HG02973 (cell line): ENCODE measurements around the gene GOLGA6L10.
"Not testable (repeated sequence)": the region's sequence is repeated elsewhere in the genome, so short reads cannot be mapped to it uniquely, and the experiment has no call there.

ENCODE experiments used
- ATAC-seq: cut with Tn5 transposase; IDR thresholded peaks from one replicate; pipeline ENCODE4 v1.9.1; 2021; ENCODE audit warnings: moderate library complexity; ENCODE audit not compliant: unreplicated experiment

GOLGA6L10 gene

GRCh38 chr15:82349375-82349774 lies at the start of gene GOLGA6L10:
Gene GOLGA6L10, minus strand, starts transcription at chr15:82349475. Its CDS starts 100 bp downstream, at chr15:82349375.
- not testable (repeated sequence) for ATAC-seq

GRCh38 chr15:82398785-82399184 lies 49.5 kb upstream of the GOLGA6L10 start:
- ATAC-seq = no peak

DNA sequence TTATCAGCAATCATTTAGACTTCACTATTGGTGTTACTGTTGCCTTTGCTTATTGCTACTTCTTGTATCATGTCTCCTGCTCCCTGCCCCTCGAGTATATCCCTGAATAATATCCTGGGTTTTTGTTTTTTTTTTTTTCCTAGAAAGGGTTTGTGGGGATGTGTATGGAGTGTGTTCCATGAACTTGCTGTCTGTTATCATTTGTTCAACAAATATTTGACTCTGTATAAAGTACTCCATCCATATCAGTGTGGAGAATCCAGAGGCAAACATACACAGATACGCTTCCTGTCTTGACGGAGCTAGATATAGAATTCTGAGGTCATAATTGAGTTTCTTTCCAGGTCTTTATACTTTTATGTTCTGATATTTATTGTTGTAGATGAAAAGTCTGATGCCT lies 48.5 kb upstream of the GOLGA6L10 start:
- no peak for ATAC-seq

GRCh38 chr15:82395788-82396187 lies 46.5 kb upstream of the GOLGA6L10 start:
- ATAC-seq = not testable (repeated sequence)

- no peak for ATAC-seq
These were observed 44.4 kb upstream of the GOLGA6L10 start for GRCh38 chr15:82393671-82394070.

DNA sequence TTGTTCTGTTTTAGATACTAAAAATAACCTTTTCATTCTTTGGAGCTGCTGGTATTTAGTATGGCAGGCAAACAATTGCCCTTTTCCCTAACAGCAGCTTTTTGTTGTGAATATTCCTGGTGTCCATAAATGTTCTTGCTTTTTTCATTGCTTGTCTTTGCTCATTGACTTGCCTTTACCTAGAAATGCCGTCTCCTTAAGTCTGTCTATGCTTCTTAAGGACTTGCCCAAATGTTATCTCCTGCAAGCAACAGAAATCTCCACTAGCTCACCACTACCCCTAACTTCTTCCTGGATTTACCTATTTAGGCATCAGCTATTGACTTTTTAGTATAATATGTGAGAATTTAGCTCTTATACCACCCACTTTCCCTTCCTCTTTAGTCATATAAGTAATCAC lies 42.8 kb upstream of the GOLGA6L10 start:
- not testable (repeated sequence) for ATAC-seq

DNA sequence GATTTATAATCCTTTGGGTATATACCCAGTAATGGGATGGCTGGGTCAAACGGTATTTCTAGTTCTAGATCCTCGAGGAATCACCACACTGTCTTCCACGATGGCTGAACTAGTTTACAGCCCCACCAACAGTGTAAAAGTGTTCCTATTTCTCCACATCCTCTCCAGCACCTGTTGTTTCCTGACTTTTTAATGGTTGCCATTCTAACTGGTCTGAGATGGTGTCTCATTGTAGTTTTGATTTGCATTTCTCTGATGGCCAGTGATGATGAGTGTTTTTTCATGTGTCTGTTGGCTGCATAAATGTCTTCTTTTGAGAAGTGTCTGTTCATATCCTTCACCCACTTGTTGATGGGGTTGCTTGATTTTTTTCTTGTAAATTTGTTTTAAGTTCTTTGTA lies 40.9 kb upstream of the GOLGA6L10 start:
- not testable (repeated sequence) for ATAC-seq

DNA sequence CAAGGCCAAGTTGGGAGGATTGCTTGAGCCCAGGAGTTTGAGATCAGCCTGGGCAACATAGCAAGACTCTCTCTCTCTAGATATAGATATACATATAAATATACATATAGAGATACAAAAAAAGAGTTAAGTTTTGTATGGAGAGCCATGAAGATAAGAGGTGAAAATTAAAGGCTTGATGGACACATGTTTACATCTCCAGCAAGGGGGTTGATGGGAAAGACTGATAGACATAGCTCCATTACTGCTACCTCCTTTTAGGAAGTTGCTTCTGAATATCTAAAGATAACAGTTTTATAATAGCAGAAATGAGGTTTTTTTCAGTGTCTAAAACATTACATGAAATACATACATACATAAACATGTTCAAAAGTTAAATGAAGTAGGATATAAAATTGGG lies 37.9 kb upstream of the GOLGA6L10 start:
- ATAC-seq = not testable (repeated sequence)

DNA sequence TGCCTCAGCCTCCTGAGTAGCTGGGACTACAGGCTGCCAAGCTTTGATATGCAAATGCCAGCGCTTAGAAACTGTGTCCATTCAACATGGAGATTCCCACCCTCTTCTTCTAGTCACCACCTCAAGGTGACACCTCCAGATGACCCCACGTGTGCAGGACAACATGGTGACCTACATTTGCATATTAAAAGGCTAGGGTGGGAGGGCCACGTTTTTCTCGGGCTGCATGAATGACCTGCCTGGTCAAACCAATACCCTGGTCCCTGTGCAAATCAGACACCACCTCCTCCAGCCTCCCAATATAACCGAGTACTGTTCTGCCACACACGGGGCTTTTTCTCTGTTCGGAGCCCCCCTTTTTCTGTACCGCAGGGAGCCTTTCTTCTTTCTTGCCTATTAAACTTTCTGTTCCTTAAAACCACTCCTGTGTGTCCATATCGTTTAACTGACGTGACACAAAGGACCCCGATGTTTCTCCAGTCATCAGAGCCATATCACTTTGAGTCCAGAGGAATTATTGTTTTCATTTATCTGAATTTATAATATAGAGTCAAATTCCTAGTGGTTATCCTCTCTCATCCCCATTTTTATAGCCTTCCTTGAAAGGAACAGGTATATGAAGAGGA lies 32.2 kb upstream of the GOLGA6L10 start:
- ATAC-seq = not testable (repeated sequence)

- ATAC-seq = not testable (repeated sequence)
These were observed 30.3 kb upstream of the GOLGA6L10 start for GRCh38 chr15:82379552-82379951.

DNA sequence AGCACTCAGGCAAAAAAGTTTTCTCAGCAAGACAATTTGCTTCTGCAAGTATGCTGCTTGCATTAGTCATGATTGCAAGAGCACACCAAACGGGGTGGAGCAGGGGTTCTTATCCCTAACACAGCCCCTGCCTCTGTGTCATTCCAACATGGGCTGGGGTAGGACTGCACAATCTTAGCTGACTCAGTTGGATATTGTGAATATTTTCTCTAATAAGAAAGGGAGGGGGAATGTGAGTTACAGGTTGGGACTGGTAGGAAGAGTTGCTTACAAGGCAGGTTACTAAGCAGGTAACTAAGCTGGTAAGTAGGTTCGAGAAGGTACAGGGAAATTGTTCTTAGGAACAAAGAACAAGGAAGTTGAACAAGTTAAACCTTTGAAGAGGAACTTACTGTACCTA lies 24.4 kb upstream of the GOLGA6L10 start:
- ATAC-seq = not testable (repeated sequence)

GRCh38 chr15:82371656-82372055 lies 22.4 kb upstream of the GOLGA6L10 start:
- ATAC-seq = no peak

DNA sequence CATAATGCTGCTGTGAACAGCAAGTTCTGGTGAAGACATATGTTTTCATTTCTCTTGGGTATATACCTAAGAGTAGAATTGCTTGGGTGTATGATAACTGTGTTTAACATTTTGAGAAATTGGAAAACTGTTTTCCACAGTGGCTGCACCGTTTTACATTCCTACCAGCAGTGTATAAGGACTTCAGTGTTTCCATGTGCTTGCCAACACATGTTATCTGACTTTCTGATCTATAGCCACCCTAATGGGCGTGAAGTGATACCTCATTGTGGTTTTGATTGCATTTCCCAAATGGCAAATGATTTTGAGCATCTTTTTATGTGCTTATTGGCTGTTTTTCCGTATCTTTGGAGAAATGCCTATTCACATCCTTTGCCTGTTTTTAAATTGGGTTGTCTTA lies 18.5 kb upstream of the GOLGA6L10 start:
- not testable (repeated sequence) for ATAC-seq

DNA sequence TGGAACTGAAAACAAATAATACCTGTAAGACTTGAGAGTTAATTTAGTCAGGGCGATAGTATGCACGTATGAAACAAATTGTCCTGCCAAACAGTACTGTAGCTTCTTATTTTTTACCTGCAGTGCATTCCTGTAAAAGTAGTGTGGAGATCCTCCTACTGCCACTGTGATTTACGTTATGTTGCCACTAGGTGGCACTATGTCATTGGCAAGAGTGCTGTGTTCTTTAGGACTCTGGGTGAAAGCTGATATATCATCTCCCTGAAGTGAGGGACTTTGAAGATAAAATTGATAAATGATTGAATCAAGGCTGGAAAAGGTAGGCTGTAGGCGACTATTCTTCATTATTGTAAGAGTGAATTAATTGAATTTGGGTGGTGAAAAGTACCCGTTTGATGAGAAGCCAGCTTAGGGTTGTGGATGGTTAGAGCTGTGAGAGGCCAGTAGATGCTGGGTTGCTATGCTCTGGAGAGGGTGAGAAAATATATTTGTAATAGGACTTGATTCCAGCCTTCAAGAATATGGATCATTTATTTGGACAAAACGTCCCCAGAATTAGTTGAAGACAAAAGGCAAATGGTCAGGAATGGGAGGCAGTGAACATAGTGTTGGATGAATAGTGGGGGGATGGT lies 16.5 kb upstream of the GOLGA6L10 start:
- ATAC-seq = peak; percentile 85

DNA sequence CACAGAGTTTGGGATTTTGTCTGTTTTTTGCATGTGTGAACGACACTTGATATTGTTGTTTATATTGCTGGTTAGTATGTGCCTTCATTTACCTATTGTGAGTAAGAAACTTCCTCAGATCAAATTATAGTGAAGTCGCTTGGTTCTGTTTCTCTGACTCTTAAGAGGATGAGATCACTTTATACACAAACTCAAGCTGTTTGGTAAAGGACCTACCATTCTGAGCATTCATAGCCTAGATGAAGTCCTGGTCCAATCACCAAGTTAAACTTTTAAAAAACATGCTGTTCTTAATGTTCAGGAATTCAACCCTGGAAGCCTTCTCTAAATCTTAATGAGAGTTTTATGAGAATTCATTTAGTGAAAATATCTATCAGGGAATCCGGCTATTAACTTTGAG lies 15.3 kb upstream of the GOLGA6L10 start:
- ATAC-seq = not testable (repeated sequence)

DNA sequence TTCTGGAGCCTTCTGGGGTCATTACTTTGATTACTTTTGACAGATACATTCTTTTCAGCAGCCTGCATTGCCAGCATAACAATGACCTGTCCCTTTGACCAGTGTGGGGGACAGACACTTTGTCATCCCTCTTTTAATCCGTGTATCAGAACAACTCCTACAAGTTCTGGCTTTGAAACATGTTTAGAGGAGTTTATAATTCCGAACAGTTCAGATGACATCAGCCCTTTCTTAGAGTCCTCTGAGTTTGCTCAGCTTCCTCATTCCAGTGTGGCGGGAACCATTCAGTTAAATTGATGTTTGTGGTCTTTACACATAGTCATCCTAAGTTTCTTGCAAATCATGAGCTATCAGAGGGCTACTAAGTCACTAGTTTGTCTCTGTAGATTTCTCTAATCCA lies 13.5 kb upstream of the GOLGA6L10 start:
- not testable (repeated sequence) for ATAC-seq

DNA sequence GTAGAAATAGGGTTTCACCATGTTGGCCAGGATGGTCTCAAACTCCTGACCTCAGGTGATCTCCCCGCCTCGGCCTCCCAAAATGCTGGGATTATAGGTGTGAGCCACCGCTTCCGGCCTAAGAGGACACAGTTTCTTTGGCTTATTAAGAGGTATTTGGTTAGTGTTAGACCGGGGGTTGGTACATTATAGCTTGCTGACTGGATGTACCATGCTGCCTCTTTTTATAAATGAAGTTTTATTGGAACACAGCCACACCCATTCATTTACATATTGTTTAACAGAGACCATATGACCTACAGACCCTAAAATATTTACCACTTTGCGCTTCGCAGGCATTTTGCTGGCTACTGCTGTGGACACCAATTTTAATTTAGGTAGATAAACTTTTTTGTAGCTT lies 11.3 kb upstream of the GOLGA6L10 start:
- ATAC-seq = not testable (repeated sequence)

- not testable (repeated sequence) for ATAC-seq
These were observed 5.8 kb upstream of the GOLGA6L10 start for GRCh38 chr15:82355055-82355454.

DNA sequence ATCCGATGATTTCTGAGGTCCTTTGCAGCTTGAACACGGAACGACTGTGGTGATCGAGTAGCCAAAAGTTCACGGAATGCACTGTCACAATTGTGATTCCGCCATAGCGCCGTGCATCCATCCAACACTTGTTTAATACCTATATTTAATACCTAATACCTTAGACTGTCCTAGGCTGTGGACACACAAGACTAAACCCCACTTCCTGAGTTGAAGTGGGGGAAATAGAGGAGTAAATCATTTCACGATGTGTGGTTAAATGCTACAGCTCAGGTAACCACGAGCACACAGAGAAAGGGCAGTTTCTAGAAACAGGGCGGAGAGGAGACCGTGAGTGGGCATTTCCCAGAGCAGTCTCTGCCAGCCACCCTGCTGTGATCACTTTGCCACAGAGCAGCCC lies 5.3 kb upstream of the GOLGA6L10 start:
- not testable (repeated sequence) for ATAC-seq

DNA sequence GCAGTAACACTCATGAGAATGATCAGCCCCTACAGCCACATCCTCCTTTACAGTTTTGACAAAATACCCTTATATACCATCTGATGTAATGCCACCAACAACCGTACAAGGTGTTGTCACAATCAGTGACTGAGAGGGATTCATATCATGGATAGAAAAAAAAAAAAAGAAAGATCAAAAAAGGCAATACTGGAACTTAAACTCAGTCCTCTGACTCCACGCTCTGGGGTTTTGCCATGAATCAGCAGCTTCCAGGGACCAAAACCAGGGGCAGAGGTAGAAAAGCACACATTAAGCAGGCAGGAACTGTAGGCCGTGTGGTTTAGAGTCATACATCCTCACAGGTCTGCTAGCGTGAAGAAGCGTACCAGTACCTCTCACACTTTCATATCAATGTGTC lies 1.6 kb downstream of the GOLGA6L10 start:
- not testable (repeated sequence) for ATAC-seq

GRCh38 chr15:82345176-82345575 lies 4.1 kb downstream of the GOLGA6L10 start:
- not testable (repeated sequence) for ATAC-seq

GRCh38 chr15:82344421-82344820 lies 4.9 kb downstream of the GOLGA6L10 start:
- ATAC-seq = not testable (repeated sequence)
